Ecto neural progenitor cell (in vitro differentiated cells): Measurements from ENCODE around the gene TOB2.
A peak's percentile ranks its signal among the peaks of the same experiment; 100 is the strongest.
"Not testable (repeated sequence)": the region's sequence is repeated elsewhere in the genome, so short reads cannot be mapped to it uniquely, and the experiment has no call there.

Experiments used
- DNase-seq: peaks from one replicate; pipeline ENCODE4 v3.0.0-alpha.2; 2018; ENCODE audit warnings: low spot score

TOB2 gene

DNA sequence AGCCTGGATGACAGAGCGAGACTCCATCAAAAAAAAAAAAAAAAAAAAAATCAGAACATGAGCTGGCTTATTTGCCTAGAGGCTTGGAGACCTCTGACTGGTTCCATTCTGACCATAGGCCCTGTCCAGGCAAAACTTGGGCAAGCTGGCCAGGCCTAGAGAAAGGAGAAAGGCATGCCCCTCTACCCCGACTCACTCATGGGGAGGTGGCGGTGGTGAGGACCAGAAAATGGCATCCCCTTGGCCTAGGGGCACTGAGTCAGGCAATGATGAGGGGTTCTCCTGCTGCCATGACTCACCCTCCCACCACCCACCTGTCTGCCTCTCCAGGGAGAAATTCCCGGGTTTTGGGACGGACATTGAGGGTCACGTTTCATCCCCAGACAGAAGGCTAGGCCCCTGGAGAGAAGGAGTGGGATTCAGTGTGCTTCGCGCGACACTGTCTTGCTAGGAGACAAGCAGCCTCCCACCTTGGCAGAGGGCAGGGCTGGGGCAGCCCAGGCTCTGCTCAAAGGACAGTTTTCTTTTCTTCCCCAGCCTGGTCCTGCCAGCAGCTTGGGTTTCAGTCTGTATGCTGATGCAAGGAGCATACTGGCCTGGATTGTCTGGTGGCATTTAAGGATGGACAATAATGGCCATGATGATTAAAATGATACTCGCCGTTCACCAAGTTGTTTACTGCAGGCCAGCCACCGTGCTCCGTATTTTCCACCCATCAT is 17.2 kb downstream of the TOB2 start:
- no peak for DNase-seq

DNA sequence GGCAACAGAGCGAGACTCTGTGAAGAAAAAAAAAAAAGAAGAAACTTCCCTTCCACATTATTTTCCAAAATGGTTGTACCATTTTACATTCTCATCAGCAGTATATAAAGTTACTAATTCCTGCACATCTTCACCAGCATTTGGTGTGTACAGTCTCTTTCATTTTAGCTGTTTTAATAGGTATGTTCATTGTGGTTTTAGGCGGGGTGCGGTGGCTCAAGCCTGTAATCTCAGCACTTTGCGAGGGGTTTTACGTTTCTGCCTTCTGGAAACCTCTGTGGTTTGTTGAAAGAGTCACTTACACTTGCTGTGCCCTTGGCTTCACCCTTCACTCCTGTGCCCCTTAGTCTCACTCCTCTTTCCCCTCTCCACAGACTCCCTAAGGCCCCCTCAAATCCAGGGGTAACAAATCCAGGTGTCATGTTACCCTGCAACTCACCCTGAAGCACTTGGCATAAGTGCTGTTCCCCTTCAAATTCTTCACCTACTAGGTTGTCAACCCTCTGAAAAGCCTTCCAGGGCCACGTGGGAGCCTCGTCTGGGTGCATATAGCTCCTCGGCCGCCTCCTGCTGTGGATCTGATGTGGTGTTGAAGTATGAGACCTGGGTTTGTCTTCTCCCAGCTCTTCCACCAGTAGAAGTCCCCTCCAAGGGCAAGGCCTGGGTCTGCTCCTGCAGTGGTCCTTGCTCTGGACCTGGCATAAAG is 20.8 kb downstream of the TOB2 start:
- DNase-seq: no peak

DNA sequence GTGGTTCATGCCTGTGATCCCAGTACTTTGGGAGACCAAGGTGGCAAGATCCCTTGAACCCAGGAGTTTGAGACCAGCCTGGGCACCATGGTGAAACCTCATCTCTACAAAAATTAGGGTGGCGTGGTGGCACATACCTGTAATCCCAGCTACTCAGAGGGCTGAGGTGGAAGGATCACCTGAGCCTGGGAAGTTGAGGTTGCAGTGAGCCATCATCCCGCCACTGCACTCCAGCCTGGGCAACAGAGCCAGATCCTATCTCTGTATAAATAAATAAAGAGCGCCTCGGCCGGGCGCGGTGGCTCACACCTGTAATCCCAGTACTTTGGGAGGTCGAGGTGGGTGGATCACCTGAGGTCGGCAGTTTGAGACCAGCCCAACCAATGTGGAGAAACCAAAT is 27.9 kb downstream of the TOB2 start:
- no peak for DNase-seq

DNA sequence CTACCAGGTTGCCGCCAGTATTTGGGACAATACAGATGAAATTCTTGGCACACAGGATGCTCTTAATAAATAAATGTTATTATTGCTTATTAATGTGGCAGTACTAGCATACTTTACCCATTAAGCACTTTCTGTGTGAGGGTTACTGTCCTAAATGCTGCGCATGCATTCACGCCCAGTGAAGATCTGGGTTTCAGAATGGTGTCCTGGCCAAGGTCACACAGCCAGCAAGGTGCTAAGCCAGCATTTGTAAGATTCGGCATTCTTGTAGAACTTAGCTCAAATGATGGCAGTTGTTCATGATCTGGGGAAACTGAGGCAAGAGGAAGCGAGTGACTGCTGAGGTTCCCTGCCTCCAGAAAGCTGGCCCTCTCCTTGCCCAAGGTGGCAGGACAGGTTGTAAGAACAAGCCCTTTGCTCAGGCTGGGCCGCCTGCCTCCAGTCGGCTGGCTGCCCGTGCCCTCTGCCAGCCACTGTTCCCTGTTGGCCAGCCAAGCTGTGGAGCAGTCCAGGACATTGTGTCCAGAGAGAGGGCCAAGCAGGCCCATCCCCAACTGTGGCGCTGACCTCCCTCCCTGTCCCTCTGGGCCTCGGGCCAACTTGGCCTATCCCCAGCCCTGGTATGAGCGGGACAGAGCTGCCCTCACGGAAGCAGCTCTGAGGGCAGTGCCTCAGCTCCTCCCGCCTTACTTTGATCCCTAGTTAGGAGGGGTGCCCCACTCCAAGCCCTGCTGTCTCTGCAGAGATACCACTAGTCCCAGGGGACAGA is 28.8 kb downstream of the TOB2 start:
- no peak for DNase-seq

DNA sequence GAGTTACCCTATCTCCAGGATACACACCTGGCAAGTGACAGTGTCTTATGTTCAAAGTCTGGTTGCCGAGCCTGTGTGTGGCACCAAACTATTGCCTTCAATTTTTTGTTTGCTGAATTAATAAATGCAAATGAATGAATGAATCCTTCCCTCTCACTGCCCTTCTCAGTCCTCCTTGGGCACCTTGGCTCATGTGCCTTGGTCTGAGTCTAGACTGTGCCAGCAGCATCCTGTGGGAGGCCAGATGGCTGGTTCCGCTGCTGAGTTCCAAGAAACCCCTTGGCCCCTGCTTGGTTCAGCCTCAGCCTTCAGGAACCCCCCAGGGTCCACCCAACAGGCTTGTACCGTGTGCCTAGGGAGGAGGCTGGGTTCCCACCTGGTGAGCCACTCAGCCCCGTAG is 31.0 kb downstream of the TOB2 start:
- no peak for DNase-seq

DNA sequence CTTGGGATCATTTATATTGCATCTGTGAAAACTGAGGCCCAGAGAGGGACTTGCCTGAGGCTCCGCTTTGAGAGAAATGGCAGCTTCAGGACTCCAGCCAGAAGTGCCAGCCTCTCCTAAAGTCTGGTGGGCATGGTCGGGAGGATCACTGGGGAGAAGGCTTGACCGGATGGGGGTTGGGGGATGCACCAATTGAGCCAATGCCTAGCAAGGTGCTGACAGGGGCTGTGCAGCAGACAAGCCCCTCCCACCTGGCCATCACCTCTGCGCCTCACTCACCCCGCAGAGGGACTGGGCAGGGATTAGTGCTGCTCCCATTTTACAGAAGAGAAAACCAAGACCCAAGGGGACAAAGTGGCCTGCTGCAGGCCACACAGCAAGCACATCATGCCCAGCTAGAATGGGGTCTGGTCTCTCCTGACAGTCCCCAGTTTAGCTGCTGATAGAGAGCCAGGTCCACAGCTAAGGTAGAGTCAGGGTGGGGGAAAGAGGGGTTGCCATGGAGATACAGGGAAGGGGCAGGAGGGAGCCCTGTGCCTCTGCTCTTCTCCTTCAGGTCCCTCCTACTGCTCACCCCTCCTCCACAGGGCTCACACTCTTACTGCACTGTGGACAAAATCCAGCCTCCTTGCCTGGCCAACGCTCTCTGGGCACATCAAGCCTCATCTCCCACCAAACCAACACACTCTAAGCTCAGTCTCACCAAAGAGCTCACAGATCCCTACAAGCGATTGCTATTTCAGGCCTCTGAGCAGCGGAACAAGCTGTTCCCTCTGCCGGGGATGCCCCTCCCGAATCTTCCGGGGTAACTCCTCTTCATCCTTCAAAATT is 35.4 kb downstream of the TOB2 start:
- no peak for DNase-seq

DNA sequence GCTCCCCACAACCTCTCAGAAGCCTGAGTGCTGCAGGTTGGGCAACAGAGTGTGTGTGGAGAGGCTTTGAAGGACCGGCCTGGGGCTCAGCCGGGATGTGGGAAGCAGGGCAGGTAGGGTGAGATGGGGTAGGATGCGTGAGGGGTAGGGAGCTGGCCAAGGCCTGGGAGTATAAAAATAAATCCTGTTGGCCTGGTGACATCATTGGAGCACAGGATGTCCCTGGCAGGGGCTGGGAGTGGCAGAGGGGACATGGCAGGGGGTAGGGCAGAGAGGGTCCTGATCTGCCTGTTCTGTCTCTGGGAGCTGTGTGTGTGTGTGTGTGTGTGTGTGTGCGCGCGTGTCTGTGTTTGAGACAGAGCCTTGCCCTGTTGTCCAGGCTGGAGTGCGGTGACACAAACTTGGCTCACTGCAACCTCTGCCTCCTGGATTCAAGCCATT is 36.3 kb downstream of the TOB2 start:
- DNase-seq: no peak

DNA sequence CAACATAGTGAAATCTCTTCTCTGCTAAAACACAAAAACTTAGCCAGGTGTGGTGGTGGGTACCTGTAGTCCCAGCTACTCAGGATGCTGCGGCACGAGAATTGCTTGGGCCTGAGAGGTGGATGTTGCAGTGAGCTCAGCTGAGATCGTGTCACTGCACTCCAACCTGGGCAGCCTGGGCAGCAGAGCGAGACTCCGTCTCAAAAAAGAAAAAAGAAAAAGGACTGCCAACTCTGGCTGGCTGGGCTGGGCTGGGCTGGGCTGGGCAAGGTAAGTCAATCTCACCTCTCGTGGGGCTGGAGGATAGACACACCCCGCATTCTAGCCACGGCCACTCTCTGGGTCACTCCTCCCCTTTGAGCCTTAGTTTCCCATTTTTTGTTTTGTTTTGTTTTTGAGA is 37.9 kb downstream of the TOB2 start:
- no peak for DNase-seq

DNA sequence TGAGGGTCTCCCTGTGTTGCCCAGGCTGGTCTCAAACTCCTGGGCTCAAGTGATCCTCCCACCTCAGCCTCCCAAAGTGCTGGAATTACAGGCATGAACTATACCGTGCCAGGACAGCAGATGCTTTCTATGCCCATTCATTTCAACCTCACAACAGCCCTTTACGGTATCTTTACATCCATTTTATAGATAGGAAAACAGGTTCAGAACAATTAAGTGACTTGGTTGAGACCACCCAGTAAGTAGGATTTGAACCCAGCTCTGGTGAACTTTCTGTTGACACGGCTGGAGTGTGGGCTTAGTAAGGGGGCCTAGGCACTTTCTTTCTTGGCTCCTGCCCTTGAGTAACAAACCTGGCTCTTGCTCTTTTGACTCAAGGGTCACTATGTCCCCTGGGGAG is 39.2 kb downstream of the TOB2 start:
- DNase-seq: no peak

DNA sequence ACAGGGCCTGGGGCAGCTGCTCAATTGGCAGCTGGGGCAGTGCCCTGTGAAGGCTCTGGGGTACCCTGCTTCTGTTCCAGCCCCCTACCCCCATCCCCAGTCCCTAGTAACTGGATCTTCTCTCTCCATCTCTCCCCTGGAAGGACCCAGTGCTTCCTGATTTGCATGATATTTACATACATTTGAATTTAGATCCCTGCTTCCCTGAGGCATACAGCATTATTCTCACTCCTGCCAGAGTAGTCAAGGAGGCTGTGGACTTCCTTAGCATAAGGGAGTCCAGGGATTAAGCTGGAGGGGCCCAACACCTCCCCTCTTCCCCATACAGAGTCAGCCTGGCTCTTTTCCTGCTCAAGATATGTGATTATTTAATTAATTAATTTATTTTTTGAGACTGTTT is 40.2 kb downstream of the TOB2 start:
- DNase-seq: no peak

DNA sequence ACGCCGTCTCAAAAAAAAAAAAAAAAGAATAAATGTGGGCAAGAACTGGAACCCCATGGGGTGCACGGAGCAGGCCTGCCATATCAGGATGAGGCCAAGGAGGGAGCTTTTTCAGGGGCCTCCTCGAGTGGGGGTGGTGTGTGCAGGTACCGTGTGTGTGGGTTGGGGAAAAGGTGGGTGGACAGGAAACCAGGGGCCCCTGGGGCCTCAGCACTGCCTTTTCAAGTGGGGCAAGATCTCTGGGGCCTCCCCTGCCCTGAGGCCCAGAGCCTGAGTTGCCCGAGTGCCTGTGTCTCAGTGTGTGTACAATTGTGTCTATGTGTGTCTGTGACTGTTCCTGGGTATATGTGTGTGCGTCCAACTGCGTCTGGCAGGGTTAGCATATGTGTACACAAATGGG is 41.0 kb downstream of the TOB2 start:
- no peak for DNase-seq

DNA sequence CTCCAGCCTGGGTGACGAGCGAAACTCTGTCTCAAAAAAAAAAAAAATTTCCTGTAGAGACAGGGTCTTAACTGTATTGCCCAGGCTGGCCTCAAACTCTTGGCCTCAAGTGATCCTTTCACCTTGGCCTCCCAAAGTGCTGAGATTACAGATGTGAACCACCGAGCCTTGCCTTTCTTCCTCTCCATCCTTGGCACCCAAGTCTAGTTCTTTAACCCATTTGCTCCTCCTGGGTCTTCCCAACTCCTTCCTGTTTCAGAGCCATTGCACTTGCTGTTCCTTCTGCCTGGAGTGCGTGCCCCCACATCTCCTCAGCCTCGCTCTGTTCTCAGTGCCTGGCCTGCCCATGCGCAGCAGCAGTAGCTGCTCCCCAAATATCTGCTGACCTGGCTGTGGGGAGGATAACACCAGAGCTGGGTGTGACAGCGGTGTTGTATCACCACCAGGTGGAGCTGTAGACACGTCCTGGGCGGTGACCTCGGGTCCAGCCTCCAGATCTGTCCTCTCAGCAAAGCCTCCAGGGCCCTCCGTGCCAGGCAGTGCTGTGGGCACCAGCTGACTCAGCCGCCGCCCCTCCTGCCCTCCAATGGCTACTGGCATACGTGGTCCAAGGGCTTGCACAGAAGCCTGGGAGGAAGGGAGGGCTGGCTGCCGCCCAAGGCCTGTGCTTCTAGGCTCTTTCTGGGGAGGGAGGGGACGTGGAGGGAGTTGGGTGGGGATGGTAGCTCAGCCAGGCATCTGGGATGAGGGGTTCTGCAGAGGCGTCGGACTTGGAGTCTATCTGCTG is 42.9 kb downstream of the TOB2 start:
- peak; percentile 88 for DNase-seq

DNA sequence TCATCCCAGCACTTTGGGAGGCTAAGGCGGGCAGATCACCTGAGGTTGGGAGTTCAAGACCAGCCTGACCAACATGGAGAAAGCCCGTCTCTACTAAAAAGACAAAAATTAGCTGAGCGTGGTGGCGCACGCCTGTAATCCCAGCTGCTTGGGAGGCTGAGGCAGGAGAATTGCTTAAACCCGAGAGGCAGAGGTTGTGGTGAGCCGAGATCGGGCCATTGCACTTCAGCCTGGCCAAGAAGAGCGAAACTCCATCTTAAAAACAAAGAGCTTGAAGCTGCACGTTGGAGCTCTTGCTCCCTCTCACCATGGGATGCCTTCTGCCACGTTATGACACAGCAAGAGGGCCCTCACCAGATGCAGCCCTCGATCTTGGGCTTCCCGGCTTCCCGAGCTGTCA is 43.8 kb downstream of the TOB2 start:
- DNase-seq: not testable (repeated sequence)

DNA sequence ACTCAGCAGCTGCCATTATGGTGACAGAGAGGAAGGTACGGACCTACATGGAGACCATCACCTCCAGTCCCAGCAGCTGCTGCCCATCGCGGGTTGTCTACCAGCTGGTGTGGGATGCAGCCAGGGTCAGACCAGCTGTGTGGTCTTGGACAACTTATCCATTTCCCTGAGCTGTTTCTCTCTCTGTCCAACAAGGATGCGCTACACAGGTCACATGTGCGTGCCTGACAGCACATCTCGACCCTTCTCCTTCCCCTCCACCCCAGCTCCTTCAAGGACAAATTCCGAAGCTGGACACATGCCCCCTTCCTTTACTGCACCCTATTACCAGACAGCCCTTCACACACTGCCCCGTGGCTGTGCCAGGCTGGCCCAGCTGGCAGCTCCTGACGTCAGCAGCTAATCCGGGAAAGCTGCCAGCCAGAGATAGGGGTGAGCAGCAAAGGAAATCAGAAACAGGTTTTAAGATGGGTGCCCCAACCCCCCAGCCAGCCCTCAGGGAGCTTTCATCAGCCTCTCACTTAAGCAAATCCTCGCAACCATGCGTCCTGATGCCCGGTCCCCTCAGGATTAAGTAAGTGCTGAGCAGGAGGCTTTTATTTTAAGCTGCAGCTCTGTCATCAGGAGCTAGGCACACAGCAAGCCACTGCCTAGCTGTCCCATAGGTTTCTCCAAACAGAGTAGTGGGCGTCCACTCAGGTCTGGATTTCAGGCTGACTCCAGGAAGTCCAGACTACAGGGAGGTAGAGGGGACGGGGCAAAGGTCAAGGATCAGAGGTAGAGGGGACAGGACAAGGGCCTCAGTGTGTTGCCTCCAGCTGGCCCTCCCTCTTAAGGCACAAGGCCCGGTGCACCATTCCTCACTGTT is 44.6 kb downstream of the TOB2 start:
- no peak for DNase-seq

DNA sequence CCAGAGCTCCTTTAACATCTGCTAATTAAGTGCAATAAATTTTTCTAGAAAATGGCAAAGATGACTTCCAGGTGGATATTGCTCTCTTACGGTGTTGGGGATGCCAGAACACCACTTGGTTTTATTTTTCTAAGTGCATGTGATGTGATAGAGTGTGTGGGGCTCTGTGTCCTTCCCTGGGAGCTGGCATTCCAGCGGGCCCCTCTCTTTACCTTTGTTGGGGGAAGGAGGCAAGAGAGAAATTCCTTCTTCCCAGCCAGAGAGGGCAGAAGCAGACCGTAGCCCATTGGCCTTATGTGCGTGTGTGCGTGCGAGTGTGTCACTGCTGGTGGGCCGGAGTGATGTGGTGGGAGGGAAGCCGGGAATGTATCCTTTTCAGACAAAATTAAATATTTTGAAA is 47.7 kb downstream of the TOB2 start:
- DNase-seq: no peak

DNA sequence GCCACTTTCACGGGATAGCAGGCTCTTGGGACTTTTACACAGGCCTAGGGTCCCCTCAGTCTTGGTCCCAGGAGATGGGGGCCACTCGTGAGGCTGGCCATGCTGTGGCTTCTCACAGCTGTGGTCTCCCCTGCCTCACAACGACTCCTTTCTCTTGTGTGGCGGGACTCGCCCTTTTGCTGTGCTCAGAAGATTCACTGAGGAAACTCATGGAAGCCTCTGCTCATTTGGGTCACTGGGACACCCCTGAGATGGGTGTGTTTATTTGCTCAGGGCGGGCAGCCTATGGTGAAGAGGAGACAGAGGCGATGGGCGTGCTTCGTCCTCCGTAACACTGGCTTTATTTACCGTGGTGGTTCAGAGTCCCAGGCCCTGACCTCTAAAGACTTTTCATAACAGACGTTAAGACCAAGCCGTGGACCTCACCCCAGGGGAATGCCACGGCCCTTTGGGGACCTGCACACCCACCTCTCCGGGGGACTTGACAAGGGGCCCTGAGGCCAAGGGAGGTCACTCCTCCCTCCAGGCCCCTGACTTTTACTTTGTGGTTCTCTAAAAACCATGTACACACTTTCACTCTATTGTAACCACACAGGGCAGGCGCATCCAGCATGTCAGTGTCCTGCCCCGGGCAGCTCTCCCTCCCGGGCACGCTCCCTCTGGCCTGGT is 49.3 kb downstream of the TOB2 start:
- no peak for DNase-seq

DNA sequence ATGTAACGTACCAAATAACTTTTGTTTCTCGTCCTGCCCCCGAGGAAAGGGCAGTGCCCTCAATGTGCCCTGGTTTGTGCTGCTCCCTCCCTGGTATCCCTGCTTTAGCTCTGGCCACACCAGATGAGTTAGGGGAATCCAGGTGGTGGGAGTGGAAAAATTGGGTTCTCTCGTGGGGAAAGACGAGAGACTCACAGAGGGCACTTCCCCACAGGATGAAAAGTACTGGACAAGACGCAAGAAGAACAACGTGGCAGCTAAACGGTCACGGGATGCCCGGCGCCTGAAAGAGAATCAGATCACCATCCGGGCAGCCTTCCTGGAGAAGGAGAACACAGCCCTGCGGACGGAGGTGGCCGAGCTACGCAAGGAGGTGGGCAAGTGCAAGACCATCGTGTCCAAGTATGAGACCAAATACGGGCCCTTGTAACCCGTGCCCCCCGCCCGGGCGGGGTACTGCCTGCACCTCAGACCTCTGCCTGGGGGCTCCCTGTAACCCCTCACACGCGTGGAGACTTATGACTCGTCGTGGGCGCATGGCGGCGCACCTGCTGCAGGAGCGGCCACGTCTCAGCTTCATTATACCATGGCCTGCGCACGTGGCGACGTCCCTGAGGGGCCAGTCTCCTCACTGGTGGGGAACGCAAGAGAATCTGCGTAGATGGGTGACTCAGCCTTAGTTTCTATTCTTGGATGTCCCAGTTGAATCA is 50.9 kb downstream of the TOB2 start:
- no peak for DNase-seq

DNA sequence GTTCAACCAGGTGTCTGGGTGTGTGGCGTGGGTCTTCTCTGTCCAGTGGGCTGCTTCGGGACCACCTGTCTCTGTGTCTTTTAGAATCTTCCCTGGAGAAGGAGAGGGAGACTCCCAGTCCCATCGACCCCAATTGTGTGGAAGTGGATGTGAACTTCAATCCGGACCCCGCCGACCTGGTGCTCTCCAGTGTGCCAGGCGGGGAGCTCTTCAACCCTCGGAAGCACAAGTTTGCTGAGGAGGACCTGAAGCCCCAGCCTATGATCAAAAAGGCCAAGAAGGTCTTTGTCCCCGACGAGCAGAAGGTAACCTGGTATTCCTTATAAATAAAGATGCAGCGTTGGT is 52.6 kb downstream of the TOB2 start:
- no peak for DNase-seq

DNA sequence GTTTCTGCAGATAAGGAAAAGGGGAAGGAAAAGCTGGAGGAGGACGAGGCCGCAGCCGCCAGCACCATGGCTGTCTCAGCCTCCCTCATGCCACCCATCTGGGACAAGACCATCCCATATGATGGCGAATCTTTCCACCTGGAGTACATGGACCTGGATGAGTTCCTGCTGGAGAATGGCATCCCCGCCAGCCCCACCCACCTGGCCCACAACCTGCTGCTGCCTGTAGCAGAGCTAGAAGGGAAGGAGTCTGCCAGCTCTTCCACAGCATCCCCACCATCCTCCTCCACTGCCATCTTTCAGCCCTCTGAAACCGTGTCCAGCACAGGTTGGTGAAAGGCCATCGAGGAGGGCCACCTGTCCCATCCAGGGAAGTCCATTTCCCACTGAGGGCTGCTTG is 59.3 kb downstream of the TOB2 start:
- DNase-seq: no peak
